ENCODE results near the gene SGCA. TPM values are rescaled to one million over a fixed set of nuclear protein-coding genes. Genes with fewer than 3 reads are reported as not detected.

The SGCA gene
- total RNA-seq, 4 donors from 2014 or later, result 1.1 to 4.9 (median 2.6) TPM; not detected in 1

- no peak for TF ChIP-seq CTCF (IDR thresholded peaks at IDR 0.05)
- DNase-seq (ENCODE audit: low spot score), result peak; percentile 71
Measured at GRCh38 chr17:50199803-50200456, 34.1 kb downstream of the SGCA start.

GRCh38 chr17:50200457-50201275 is 34.9 kb downstream of the SGCA start:
- peak; percentile 67 to 100 (median 98) for TF ChIP-seq CTCF (IDR thresholded peaks at IDR 0.05)
- ATAC-seq (ENCODE audit: low FRiP score), result peak; percentile 78
- peak; percentile 77 for DNase-seq (ENCODE audit: low spot score)

More at GRCh38 chr17:50199803-50200456, 34.1 kb downstream of the SGCA start:
- ATAC-seq (ENCODE audit: low FRiP score), result peak; percentile 81

DNA sequence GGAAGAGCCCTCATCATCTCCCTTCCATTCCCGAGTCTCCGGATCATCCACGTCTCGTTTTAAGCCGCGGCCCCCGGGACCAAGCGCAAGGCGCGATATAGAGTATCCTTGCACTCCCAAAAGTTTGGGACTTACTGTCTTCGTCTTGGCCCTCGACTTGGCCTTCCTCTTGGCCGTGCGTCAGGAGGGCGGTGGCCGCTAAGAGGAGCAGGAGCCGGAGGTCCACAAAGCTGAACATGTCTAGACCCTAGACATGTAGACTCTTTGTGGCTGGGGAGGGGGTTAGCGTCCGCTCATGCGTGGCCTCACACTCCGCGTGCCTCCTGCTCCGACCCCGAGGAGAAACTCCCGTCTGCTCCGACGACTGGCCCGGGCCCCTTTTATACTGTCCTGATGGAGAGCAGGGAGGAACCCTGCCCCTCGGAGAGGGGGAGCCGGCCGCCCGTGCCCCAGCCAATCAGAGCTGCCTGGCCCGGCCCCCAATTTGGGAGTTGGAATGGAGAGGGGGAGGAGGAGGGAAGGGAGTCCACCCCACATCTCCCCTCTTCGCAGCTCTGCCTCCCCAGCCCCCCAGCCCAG is 35.6 kb downstream of the SGCA start, which contains the start of gene COL1A1:
COL1A1 (minus strand) TSS at position 356 of the 579 bp plus-strand sequence; CDS start at position 238, 118 bp downstream.
- no peak for TF ChIP-seq CTCF (IDR thresholded peaks at IDR 0.05)
- DNase-seq (ENCODE audit: low spot score), result no peak
- ATAC-seq (ENCODE audit: low FRiP score), result peak; percentile 17

- DNase-seq (ENCODE audit: low spot score) (no peak), ATAC-seq (ENCODE audit: low FRiP score) (no peak)
- no peak for TF ChIP-seq CTCF (IDR thresholded peaks at IDR 0.05)
Measured at GRCh38 chr17:50203086-50203485, 37.3 kb downstream of the SGCA start.

DNA sequence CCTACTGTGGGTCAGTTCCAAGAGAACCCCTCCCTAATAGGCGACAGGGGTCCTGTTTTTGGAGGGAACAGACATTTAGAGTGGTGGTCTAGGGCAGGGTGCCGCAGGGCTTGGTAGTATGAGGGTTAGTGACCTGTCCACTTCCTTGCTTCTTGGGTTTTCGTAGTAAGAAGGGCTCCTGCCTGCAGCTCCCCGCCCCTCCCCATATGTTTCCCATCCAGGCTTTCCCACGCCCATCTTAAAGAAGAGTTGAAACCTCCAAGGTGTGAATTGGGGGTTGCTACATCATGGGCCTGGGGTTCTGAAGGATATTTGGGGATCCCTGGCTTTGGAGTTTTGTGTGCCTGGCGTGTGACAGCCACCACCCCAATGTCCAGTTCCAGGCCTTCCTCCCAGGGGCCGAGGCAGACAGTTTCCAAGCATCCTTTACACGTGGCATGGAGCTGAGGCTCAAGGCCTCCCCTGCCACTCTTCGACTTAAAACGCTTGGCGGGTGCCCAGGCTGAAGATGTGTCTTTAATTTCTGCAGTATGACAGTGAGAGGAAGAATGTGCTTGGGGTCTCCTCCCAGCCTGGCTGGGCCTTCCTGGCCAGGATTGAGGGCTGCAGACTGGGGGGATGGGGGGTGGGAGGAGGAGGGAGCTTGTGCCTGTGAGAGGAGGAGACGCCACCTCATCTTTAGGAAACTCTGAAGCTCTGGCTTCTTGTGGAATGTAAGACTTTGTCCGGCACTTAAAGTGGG is 38.0 kb downstream of the SGCA start:
- no peak for ATAC-seq (ENCODE audit: low FRiP score)
- no peak for DNase-seq (ENCODE audit: low spot score)

More for the DNA sequence above, 38.0 kb downstream of the SGCA start:
- no peak for TF ChIP-seq CTCF (IDR thresholded peaks at IDR 0.05)
